ENCODE results near the gene UAP1L1.

Gene UAP1L1

DNA sequence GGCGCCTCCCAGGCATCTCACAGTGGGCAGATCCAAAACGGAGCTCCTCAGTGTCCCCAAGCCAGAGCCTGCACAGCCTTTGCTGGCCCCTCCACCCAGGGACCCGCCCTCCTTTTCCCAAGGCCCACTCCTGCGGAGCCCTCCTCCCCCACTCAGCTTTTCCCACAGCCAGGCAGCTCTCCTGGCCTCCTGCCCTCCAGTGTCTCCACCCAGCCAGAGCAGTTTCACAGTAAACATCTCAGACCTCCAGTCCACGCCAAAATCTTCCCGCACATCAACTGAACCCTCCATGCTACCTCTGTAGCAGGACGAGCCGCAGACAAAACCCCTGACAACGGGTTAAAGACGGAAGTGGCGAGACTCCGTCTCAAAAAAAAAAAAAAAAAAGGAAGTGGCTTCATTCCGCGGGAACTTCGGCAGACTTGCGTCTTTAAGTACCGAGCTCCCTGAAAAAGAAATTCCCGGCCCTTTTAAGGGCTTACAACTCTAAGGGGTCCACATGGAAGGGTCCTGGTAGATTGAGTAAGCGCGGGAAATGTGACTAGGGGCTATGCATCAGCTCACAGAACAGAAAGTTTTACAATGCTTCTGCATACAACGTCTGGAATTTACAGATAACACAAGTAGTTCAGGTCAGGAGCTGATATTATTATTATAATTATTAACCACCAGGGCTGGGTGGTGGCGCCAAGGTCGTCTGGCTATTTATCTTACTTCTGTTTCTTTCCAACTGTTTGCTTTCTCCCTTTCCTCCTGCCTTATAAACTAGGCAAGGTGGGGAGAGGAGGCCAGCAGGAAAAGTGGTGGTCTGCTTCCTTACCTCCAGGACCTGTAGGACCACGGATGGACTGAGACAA lies 50.2 kb downstream of the UAP1L1 start:
- H3K4me1 ChIP-seq (ENCODE audit: control insufficient read depth, insufficient read depth, low read length): no peaks in the 10 kb centered on the region
- CTCF ChIA-PET: interaction anchor here (0.6 to 2.4 kb wide), 6 partner anchors 25 to 367 kb away, joined by 3 to 14 read pairs (median 4); no protein-coding TSS in a partner anchor
- no peaks in the 10 kb centered on the region for H3K9me3 ChIP-seq (ENCODE audit: control insufficient read depth, insufficient read depth, low read depth, low read length)
- no peak overlapping the region for H3K4me3 ChIP-seq (ENCODE audit: low read depth, low read length)
- TF ChIP-seq KLF9 (tag by site-specific recombination; IDR thresholded peaks at IDR 0.05; ENCODE audit: low read depth) (no peak), KLF1 (tag by site-specific recombination; IDR thresholded peaks at IDR 0.05) (peak; percentile 46; the same call in 1 of the 2 replicates), SP2 (tag by site-specific recombination; IDR thresholded peaks at IDR 0.05) (peak; percentile 48), ZNF202 (tag by site-specific recombination; IDR thresholded peaks at IDR 0.05; ENCODE audit: borderline replicate concordance) (no peak), ZNF600 (tag by site-specific recombination; IDR thresholded peaks at IDR 0.05) (peak; percentile 84), ZBTB8A (tag by site-specific recombination; IDR thresholded peaks at IDR 0.05) (peak; percentile 60), ZNF394 (tag by site-specific recombination; IDR thresholded peaks at IDR 0.05; ENCODE audit: borderline replicate concordance) (peak; percentile 37; the same call in 1 of the 2 replicates), ZBTB17 (tag by site-specific recombination; IDR thresholded peaks at IDR 0.05) (no peak), ZNF214 (tag by site-specific recombination; IDR thresholded peaks at IDR 0.05; ENCODE audit: borderline replicate concordance) (no peak), ZNF335 (tag by site-specific recombination; conservative IDR thresholded peaks at IDR 0.05) (0 out of 2 replicates have a peak, but pooled peaks have one; percentile 29), IKZF3 (tag by site-specific recombination; IDR thresholded peaks at IDR 0.05) (peak; percentile 60; the same call in 1 of the 2 replicates)
- TF ChIP-seq, protein P1, sequence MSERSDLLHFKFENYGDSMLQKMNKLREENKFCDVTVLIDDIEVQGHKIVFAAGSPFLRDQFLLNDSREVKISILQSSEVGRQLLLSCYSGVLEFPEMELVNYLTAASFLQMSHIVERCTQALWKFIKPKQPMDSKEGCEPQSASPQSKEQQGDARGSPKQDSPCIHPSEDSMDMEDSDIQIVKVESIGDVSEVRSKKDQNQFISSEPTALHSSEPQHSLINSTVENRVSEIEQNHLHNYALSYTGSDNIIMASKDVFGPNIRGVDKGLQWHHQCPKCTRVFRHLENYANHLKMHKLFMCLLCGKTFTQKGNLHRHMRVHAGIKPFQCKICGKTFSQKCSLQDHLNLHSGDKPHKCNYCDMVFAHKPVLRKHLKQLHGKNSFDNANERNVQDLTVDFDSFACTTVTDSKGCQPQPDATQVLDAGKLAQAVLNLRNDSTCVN (tag by site-specific recombination; optimal IDR thresholded peaks at IDR 0.05): peak; percentile 18
- no peaks in the 10 kb centered on the region for H3K36me3 ChIP-seq (ENCODE audit: control insufficient read depth in 2 of 2, insufficient read depth in 1 of 2, low read length in 2 of 2)
- no peak overlapping the region for H3K27ac ChIP-seq (ENCODE audit: extremely low read depth, low read depth, low read length)
- POLR2A ChIA-PET: interaction anchor here (0.5 to 4.8 kb wide), 6 partner anchors 44 to 133 kb away, joined by 3 to 53 read pairs (median 7); partner anchors contain the start of genes LRRC26, TMEM210, TPRN and TUBB4B

GRCh38 chr9:137128158-137128861 lies 51.0 kb downstream of the UAP1L1 start:
- Histone ChIP-seq H3K36me3 (ENCODE audit: control insufficient read depth in 2 of 2, insufficient read depth in 1 of 2, low read length in 2 of 2) (no peaks in the 10 kb centered on the region), H3K4me3 (ENCODE audit: low read depth, low read length) (peak overlapping the region; percentile 88), H3K27ac (ENCODE audit: extremely low read depth, low read depth, low read length) (no peak overlapping the region), H3K9me3 (ENCODE audit: control insufficient read depth, insufficient read depth, low read depth, low read length) (no peaks in the 10 kb centered on the region), H3K4me1 (ENCODE audit: control insufficient read depth, insufficient read depth, low read length) (no peaks in the 10 kb centered on the region)
- TF ChIP-seq GLI4 (tag by site-specific recombination; IDR thresholded peaks at IDR 0.05): no peak
- no peak for TF ChIP-seq ZNF777 (tag by site-specific recombination; IDR thresholded peaks at IDR 0.05; ENCODE audit: borderline replicate concordance)
- no peak for TF ChIP-seq ZNF155 (tag by site-specific recombination; IDR thresholded peaks at IDR 0.05)
- TF ChIP-seq ZNF311 (tag by site-specific recombination; IDR thresholded peaks at IDR 0.05; ENCODE audit: borderline replicate concordance): no peak
- TF ChIP-seq ZSCAN23 (tag by site-specific recombination; IDR thresholded peaks at IDR 0.05): no peak
- TF ChIP-seq, protein P2, sequence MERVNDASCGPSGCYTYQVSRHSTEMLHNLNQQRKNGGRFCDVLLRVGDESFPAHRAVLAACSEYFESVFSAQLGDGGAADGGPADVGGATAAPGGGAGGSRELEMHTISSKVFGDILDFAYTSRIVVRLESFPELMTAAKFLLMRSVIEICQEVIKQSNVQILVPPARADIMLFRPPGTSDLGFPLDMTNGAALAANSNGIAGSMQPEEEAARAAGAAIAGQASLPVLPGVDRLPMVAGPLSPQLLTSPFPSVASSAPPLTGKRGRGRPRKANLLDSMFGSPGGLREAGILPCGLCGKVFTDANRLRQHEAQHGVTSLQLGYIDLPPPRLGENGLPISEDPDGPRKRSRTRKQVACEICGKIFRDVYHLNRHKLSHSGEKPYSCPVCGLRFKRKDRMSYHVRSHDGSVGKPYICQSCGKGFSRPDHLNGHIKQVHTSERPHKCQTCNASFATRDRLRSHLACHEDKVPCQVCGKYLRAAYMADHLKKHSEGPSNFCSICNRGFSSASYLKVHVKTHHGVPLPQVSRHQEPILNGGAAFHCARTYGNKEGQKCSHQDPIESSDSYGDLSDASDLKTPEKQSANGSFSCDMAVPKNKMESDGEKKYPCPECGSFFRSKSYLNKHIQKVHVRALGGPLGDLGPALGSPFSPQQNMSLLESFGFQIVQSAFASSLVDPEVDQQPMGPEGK (tag by site-specific recombination; IDR thresholded peaks at IDR 0.05): no peak
- TF ChIP-seq ZNF292 (tag by site-specific recombination; IDR thresholded peaks at IDR 0.05; ENCODE audit: borderline replicate concordance, low read depth): no peak
- no peak for TF ChIP-seq ZNF24 (tag by site-specific recombination; IDR thresholded peaks at IDR 0.05)
- TF ChIP-seq ZNF138 (tag by site-specific recombination; IDR thresholded peaks at IDR 0.05; ENCODE audit: borderline replicate concordance): no peak
- no peak for TF ChIP-seq ZNF266 (tag by site-specific recombination; IDR thresholded peaks at IDR 0.05; ENCODE audit: low read depth)
- no peak for TF ChIP-seq ZNF560 (tag by site-specific recombination; IDR thresholded peaks at IDR 0.05; ENCODE audit: borderline replicate concordance)
- TF ChIP-seq ZNF707 (tag by site-specific recombination; IDR thresholded peaks at IDR 0.05): no peak
- no peak for TF ChIP-seq ZNF791 (tag by site-specific recombination; IDR thresholded peaks at IDR 0.05)
- ChIA-PET POLR2A (interaction anchor here (0.5 to 4.8 kb wide), 11 partner anchors 23 to 372 kb away, joined by 3 to 53 read pairs (median 25); partner anchors contain the start of genes ANAPC2, LRRC26, MAN1B1 and SSNA1), CTCF (interaction anchor here (0.6 to 2.4 kb wide), 7 partner anchors 24 to 368 kb away, joined by 4 to 14 read pairs (median 6); partner anchors contain the start of gene RNF224)
